GM18870 (cell line): Measurements from ENCODE around the gene LRCH4.
"Not testable (repeated sequence)": the region's sequence is repeated elsewhere in the genome, so short reads cannot be mapped to it uniquely, and the experiment has no call there.

Source experiments
- ATAC-seq: cut with Tn5 transposase; IDR thresholded peaks from one replicate; pipeline ENCODE4 v1.9.1; 2021; ENCODE audit warnings: moderate library complexity; ENCODE audit not compliant: unreplicated experiment

The LRCH4 gene

GRCh38 chr7:100546926-100547800 lies 38.8 kb downstream of the LRCH4 start:
- no peak for ATAC-seq

- peak; percentile 29 for ATAC-seq
Measured at GRCh38 chr7:100546129-100546925, 39.6 kb downstream of the LRCH4 start.

- peak; percentile 28 for ATAC-seq
Measured at GRCh38 chr7:100545360-100546128, 40.4 kb downstream of the LRCH4 start.

GRCh38 chr7:100544967-100545359 lies 41.0 kb downstream of the LRCH4 start:
- no peak for ATAC-seq

GRCh38 chr7:100544386-100544785 lies 41.5 kb downstream of the LRCH4 start:
- no peak for ATAC-seq

GRCh38 chr7:100543586-100543985 lies 42.3 kb downstream of the LRCH4 start:
- ATAC-seq, result no peak

- ATAC-seq, result not testable (repeated sequence)
Measured at GRCh38 chr7:100541309-100541708, 44.6 kb downstream of the LRCH4 start.

GRCh38 chr7:100540073-100540723 lies 45.7 kb downstream of the LRCH4 start:
- no peak for ATAC-seq

- no peak for ATAC-seq
Measured at GRCh38 chr7:100539436-100540006, 46.4 kb downstream of the LRCH4 start.

GRCh38 chr7:100538654-100539435 lies 47.1 kb downstream of the LRCH4 start, which contains the start of gene AGFG2:
Gene AGFG2 (plus strand): TSS chr7:100539203. CDS start chr7:100539347, 144 bp downstream.
- peak; percentile 85 for ATAC-seq

GRCh38 chr7:100538348-100538653 lies 47.6 kb downstream of the LRCH4 start:
- no peak for ATAC-seq

GRCh38 chr7:100536695-100537094 lies 49.2 kb downstream of the LRCH4 start:
- not testable (repeated sequence) for ATAC-seq

- ATAC-seq, result not testable (repeated sequence)
Measured at GRCh38 chr7:100535982-100536381, 49.9 kb downstream of the LRCH4 start.

- no peak for ATAC-seq
Measured at GRCh38 chr7:100532165-100533022, 53.5 kb downstream of the LRCH4 start.

- not testable (repeated sequence) for ATAC-seq
Measured at GRCh38 chr7:100528108-100528866, 57.6 kb downstream of the LRCH4 start.
